GM12875 (cell line): Measurements from ENCODE around the gene GPX2.

ENCODE experiments used
- H3K4me3 ChIP-seq: one replicate; pipeline ENCODE4 v1.5.1; 2011; ENCODE audit warnings: low read depth, low read length, control low read depth
- TF ChIP-seq, protein P1 (sequence below): IDR thresholded peaks from 2 replicates; pipeline ENCODE4 v1.5.1; 2011; ENCODE audit warnings: low read depth, mild to moderate bottlenecking, control low read depth, inconsistent platforms, low read length, moderate library complexity, borderline replicate concordance; ENCODE audit not compliant: insufficient read depth

Gene GPX2

GRCh38 chr14:64927031-64927430 lies 15.5 kb downstream of the GPX2 start:
- TF ChIP-seq, protein P1, sequence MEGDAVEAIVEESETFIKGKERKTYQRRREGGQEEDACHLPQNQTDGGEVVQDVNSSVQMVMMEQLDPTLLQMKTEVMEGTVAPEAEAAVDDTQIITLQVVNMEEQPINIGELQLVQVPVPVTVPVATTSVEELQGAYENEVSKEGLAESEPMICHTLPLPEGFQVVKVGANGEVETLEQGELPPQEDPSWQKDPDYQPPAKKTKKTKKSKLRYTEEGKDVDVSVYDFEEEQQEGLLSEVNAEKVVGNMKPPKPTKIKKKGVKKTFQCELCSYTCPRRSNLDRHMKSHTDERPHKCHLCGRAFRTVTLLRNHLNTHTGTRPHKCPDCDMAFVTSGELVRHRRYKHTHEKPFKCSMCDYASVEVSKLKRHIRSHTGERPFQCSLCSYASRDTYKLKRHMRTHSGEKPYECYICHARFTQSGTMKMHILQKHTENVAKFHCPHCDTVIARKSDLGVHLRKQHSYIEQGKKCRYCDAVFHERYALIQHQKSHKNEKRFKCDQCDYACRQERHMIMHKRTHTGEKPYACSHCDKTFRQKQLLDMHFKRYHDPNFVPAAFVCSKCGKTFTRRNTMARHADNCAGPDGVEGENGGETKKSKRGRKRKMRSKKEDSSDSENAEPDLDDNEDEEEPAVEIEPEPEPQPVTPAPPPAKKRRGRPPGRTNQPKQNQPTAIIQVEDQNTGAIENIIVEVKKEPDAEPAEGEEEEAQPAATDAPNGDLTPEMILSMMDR = no peak
- H3K4me3 ChIP-seq = no peak overlapping the region

GRCh38 chr14:64926398-64926995 lies 16.0 kb downstream of the GPX2 start:
- TF ChIP-seq, protein P1 = no peak
- H3K4me3 ChIP-seq = no peak overlapping the region

DNA sequence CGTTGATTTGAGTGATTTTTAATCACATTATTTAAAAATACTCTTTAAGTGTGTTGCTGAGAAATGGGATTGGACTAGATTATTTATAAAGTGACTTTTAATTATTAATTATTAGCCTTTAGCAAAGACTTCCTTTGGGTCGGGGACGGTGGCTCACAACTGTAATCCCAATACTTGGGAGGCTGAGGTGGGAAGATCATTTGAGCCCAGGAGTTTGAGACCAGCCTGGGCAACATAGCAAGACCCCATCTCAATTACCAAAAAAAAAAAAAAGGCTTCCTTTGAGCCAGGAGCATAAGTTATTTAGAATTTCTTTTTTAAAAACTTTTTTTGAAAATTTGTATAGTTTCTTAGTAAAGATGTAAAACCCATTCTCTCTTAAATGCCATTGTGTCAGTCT lies 19.5 kb downstream of the GPX2 start:
- TF ChIP-seq, protein P1 = no peak
- H3K4me3 ChIP-seq = no peak overlapping the region

- TF ChIP-seq, protein P1 = no peak
- no peak overlapping the region for H3K4me3 ChIP-seq
Observed at GRCh38 chr14:64920465-64920864, 22.1 kb downstream of the GPX2 start.

GRCh38 chr14:64919618-64920017 lies 22.9 kb downstream of the GPX2 start:
- TF ChIP-seq, protein P1 = no peak
- H3K4me3 ChIP-seq = no peak overlapping the region

DNA sequence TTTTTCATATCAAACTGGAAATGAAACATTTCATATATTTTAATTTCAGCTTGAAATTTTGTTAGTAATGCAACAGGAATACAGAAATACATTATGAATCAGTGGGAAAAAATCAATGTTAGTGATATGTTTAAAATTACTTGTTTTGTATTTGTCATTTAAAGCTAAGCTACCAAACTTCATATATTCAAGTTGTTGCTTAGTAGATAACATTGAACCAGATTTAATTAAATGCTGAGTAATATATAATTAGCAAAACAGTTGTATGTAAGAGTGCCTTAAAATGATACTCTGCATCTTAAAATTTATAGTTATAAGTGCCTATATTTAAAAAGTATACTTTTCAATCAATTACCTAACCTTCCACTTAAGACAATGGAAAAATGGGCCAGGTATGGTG lies 23.3 kb downstream of the GPX2 start:
- H3K4me3 ChIP-seq = no peak overlapping the region
- TF ChIP-seq, protein P1 = no peak

- no peak overlapping the region for H3K4me3 ChIP-seq
- TF ChIP-seq, protein P1 = no peak
Observed at GRCh38 chr14:64918216-64918615, 24.3 kb downstream of the GPX2 start.
